ENCODE results near the gene ATP6V0B.

- TF ChIP-seq CTCF (conservative IDR thresholded peaks at IDR 0.05; ENCODE audit: low read depth, low read length) (no peak), EZH2 (IDR thresholded peaks at IDR 0.05; ENCODE audit: low read length, unreplicated experiment) (no peak)
These were observed 49.5 kb downstream of the ATP6V0B start for GRCh38 chr1:44024031-44024902.
